Neural cell (in vitro differentiated cells): ENCODE results near the gene HOXB5. TPM values are rescaled to one million over a fixed set of nuclear protein-coding genes. Genes with fewer than 3 reads are reported as not detected.

Experiments
- H2AFZ ChIP-seq: fragments of 200-600, 300-800 bp; sonication (generic), shearing (Covaris generic); 2 replicates; pipeline ENCODE4 v1.6.0; 2014; ENCODE audit warnings: low read depth, mild to moderate bottlenecking, antibody characterized with exemption, low read length, moderate library complexity
- H3F3A ChIP-seq: fragments of 200-600 bp; shearing (Covaris generic); 2 replicates; pipeline ENCODE4 v1.6.1; 2016; ENCODE audit warnings: mild to moderate bottlenecking, moderate library complexity, mixed read lengths, antibody characterized with exemption, low read length; ENCODE audit not compliant: insufficient read depth, poor library complexity, severe bottlenecking
- H3K27ac ChIP-seq: fragments of 200-600, 300-800 bp; sonication (generic), shearing (Covaris generic); 2 replicates; pipeline ENCODE4 v1.5.1; 2014; ENCODE audit warnings: mild to moderate bottlenecking, low read length, moderate library complexity
- H3K27me3 ChIP-seq: fragments of 300-800, 200-600 bp; sonication (generic), shearing (Covaris generic); 2 replicates; pipeline ENCODE4 v1.6.0; 2014; ENCODE audit warnings: mild to moderate bottlenecking, low read depth, low read length, moderate library complexity; ENCODE audit not compliant: insufficient read depth
- H3K36me3 ChIP-seq: fragments of 300-800, 200-600 bp; sonication (generic), shearing (Covaris generic); 2 replicates; pipeline ENCODE4 v1.5.1; 2014; ENCODE audit warnings: mild to moderate bottlenecking, antibody characterized with exemption, low read length, moderate library complexity; ENCODE audit not compliant: insufficient read depth
- H3K4me2 ChIP-seq: fragments of 300-800, 200-600 bp; sonication (generic), shearing (Covaris generic); 2 replicates; pipeline ENCODE4 v1.6.0; 2014; ENCODE audit warnings: mild to moderate bottlenecking, low read length
- H3K4me3 ChIP-seq: fragments of 300-800, 200-600 bp; sonication (generic), shearing (Covaris generic); 2 replicates; pipeline ENCODE4 v1.5.1; 2014; ENCODE audit warnings: mild to moderate bottlenecking, low read length, moderate library complexity
- H3K79me2 ChIP-seq: fragments of 200-600 bp; shearing (Covaris generic); replicated peaks from 2 replicates; pipeline ENCODE4 v1.6.0; 2014; ENCODE audit warnings: mild to moderate bottlenecking, low read length, moderate library complexity; ENCODE audit not compliant: insufficient read depth
- H3K9ac ChIP-seq: fragments of 300-800, 200-600 bp; sonication (generic), shearing (Covaris generic); 2 replicates; pipeline ENCODE4 v1.6.1; 2016; ENCODE audit warnings: mild to moderate bottlenecking, low read length, mixed read lengths
- H3K9me2 ChIP-seq: fragments of 200-600 bp; shearing (Covaris generic); 2 replicates; pipeline ENCODE4 v1.6.1; 2016; ENCODE audit warnings: mild to moderate bottlenecking, low read length, mixed read lengths; ENCODE audit not compliant: insufficient read depth
- H3K9me3 ChIP-seq: fragments of 200-600, 300-800 bp; sonication (generic), shearing (Covaris generic); 2 replicates; pipeline ENCODE4 v1.6.1; 2016; ENCODE audit warnings: mild to moderate bottlenecking, mixed run types, low read length, moderate library complexity, mixed read lengths
- H4K20me1 ChIP-seq: fragments of 200-600 bp; shearing (Covaris generic); 2 replicates; pipeline ENCODE4 v1.6.1; 2016; ENCODE audit warnings: mild to moderate bottlenecking, mixed run types; ENCODE audit not compliant: insufficient read depth
- EP300 ChIP-seq: fragments of 450-650 bp; conservative IDR thresholded peaks from 2 replicates; pipeline ENCODE4 v1.6.1; 2014; ENCODE audit warnings: antibody characterized with exemption, mild to moderate bottlenecking, moderate library complexity; ENCODE audit not compliant: poor library complexity, severe bottlenecking
- EZH2 ChIP-seq: fragments of 200-600, 300-800 bp; shearing (Covaris generic), sonication (generic); IDR thresholded peaks from 2 replicates; pipeline ENCODE4 v1.6.1; 2014; ENCODE audit warnings: antibody characterized with exemption, low read length, borderline replicate concordance, mild to moderate bottlenecking; ENCODE audit not compliant: insufficient read depth, poor library complexity, severe bottlenecking
- MXI1 ChIP-seq: fragments of 450-650 bp; conservative IDR thresholded peaks from 2 replicates; pipeline ENCODE4 v1.6.1; 2014; ENCODE audit warnings: antibody characterized with exemption, mild to moderate bottlenecking; ENCODE audit not compliant: poor library complexity, severe bottlenecking
- POLR2AphosphoS5 ChIP-seq: IDR thresholded peaks from 2 replicates; pipeline ENCODE4 v1.6.1; 2012
- RAD21 ChIP-seq: fragments of 450-650 bp; conservative IDR thresholded peaks from 2 replicates; pipeline ENCODE4 v1.6.1; 2014; ENCODE audit warnings: antibody characterized with exemption, mild to moderate bottlenecking, moderate library complexity
- REST ChIP-seq: IDR thresholded peaks from 2 replicates; pipeline ENCODE4 v1.6.1; 2012; ENCODE audit warnings: borderline replicate concordance
- SMC3 ChIP-seq: fragments of 450-650 bp; conservative IDR thresholded peaks from 2 replicates; pipeline ENCODE4 v1.6.1; 2014; ENCODE audit warnings: antibody characterized with exemption, mild to moderate bottlenecking, moderate library complexity; ENCODE audit not compliant: poor library complexity
- TAF1 ChIP-seq: IDR thresholded peaks from 2 replicates; pipeline ENCODE4 v1.6.1; 2012; ENCODE audit warnings: low read depth
- polyA plus RNA-seq: library from polyadenylated mRNA; depleted of rRNA; stranded (reverse); fragments of >200 nt; gene quantifications from 2 replicates; pipeline ENCODE4 v1.2.3, GENCODE V29; 2014
- TF ChIP-seq, protein P1 (sequence below): fragments of 450-650 bp; IDR thresholded peaks from 2 replicates; pipeline ENCODE4 v1.5.1; 2014; ENCODE audit warnings: antibody characterized with exemption, mild to moderate bottlenecking, moderate library complexity; ENCODE audit not compliant: poor library complexity, severe bottlenecking

HOXB5 gene
- polyA plus RNA-seq, 1 donor from 2014 or later = not detected

DNA sequence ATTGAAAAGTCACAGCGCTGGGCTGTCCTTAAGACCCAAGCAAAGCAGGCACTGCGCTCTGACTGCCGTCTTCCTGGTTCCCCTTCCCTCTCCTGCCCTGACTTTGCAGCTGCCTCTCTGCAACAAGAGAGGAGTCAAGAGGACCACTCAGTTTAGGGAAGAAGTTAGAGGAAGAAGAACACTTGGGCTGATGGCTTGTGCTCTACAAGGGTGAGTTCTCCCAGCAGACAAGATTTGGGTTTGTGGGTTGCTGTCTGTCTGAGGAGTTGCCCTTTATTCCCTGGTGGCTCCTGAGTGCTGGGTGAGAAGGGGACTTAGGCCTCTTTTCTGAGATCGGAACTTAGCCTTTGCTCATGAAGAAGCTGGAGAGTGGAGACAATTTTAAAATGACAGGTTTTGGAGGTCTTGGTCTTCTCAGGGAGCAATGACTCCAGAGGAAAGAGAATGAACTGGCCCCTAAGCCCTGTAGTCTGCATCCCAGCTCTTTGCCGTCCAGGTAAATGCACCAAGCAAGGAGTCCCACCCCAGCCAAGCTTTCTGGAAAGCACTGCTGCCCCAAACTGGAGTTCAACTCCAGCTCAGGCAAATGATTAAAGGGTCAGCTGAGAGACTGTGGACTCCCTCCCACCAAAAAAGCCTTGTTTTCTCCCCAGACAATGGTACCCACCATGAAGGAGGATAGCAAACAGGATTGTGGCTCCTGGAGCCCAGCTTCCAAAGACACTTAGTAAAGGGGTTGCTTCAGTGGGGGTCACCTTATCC is 35.3 kb upstream of the HOXB5 start:
- H4K20me1 ChIP-seq = no peaks in the 10 kb centered on the region
- no peak overlapping the region for H2AFZ ChIP-seq
- H3K79me2 ChIP-seq = no peaks in the 10 kb centered on the region
- no peaks in the 10 kb centered on the region for H3K36me3 ChIP-seq
- H3K27ac ChIP-seq = no peak overlapping the region
- no peaks in the 10 kb centered on the region for H3K9me3 ChIP-seq
- no peak for TF ChIP-seq EZH2
- TF ChIP-seq REST = no peak
- no peak for TF ChIP-seq POLR2AphosphoS5
- no peak for TF ChIP-seq TAF1
- TF ChIP-seq RAD21 = no peak
- TF ChIP-seq SMC3 = no peak
- TF ChIP-seq, protein P1, sequence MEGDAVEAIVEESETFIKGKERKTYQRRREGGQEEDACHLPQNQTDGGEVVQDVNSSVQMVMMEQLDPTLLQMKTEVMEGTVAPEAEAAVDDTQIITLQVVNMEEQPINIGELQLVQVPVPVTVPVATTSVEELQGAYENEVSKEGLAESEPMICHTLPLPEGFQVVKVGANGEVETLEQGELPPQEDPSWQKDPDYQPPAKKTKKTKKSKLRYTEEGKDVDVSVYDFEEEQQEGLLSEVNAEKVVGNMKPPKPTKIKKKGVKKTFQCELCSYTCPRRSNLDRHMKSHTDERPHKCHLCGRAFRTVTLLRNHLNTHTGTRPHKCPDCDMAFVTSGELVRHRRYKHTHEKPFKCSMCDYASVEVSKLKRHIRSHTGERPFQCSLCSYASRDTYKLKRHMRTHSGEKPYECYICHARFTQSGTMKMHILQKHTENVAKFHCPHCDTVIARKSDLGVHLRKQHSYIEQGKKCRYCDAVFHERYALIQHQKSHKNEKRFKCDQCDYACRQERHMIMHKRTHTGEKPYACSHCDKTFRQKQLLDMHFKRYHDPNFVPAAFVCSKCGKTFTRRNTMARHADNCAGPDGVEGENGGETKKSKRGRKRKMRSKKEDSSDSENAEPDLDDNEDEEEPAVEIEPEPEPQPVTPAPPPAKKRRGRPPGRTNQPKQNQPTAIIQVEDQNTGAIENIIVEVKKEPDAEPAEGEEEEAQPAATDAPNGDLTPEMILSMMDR = no peak
- no peak for TF ChIP-seq EP300
- no peak for TF ChIP-seq MXI1
- H3K9ac ChIP-seq = no peak overlapping the region
- no peak overlapping the region for H3K4me3 ChIP-seq
- peaks cover 100% of the 10 kb centered on the region for H3K27me3 ChIP-seq
- H3F3A ChIP-seq = no peaks in the 10 kb centered on the region
- no peaks in the 10 kb centered on the region for H3K9me2 ChIP-seq
- no peak overlapping the region for H3K4me2 ChIP-seq

DNA sequence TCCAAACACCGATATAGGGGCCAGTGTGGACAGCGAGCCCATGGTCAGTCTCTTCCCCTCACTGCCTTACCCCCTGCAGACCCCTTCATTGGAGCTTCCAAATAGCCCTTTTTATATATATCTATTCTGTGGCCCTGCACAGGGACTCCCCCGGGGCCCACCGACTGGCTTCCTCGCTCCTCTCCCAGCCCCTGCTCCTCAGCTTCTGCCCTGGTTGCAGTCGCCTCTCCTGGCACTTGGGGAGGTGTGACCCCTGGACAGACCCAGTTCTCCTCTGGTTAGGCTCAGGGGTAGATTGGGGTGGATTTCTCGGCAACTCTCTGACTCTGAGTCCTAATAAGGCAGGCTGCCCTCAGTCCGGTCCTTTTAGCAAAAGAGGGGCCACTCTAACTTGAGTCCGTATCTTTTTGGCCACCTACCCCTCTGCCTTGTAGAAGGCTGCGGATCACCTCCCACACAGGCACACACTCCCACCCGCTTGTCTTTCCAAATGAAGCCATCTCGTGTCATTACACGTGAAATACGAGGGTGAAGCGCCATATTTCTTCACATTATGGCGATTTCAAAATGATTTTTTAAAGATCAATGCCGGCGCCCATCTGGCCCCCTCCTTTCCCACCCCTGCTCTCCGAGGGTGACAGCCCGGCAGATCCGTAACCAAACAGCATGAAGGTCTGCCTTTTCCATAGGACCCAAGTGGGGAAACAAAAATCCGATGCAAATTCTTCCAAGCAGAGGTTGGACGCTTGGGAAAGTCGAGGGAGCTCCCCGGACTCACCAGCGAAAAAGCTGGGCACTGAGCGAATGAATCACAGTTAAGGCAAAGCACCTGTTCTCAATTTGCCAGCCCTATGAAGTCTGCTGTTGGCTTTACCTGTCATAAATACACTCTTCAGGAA is 34.3 kb upstream of the HOXB5 start:
- TF ChIP-seq RAD21 (no peak), MXI1 (no peak), TAF1 (no peak), POLR2AphosphoS5 (no peak), REST (no peak), EZH2 (no peak), SMC3 (no peak), EP300 (no peak)
- TF ChIP-seq, protein P1 = no peak
- Histone ChIP-seq H4K20me1 (no peaks in the 10 kb centered on the region), H3K79me2 (no peaks in the 10 kb centered on the region), H3K27ac (no peak overlapping the region), H3K27me3 (peaks cover 100% of the 10 kb centered on the region), H3F3A (no peaks in the 10 kb centered on the region), H3K4me2 (no peak overlapping the region), H2AFZ (no peak overlapping the region), H3K9me3 (peaks cover 4% of the 10 kb centered on the region), H3K4me3 (no peak overlapping the region), H3K36me3 (no peaks in the 10 kb centered on the region), H3K9me2 (no peaks in the 10 kb centered on the region), H3K9ac (no peak overlapping the region)
